ENCODE data around the gene COA7.
"Not testable (repeated sequence)": the region's sequence is repeated elsewhere in the genome, so short reads cannot be mapped to it uniquely, and the experiment has no call there.

COA7 gene

GRCh38 chr1:52697795-52698674 lies at the start of gene COA7:
Gene COA7 (minus strand): TSS chr1:52698347. CDS start chr1:52698326, 21 bp downstream.
- DNase-seq: peak; percentile 73

- no peak for DNase-seq
Observed at GRCh38 chr1:52747450-52747849, 49.3 kb upstream of the COA7 start.

GRCh38 chr1:52746189-52746588 lies 48.0 kb upstream of the COA7 start:
- no peak for DNase-seq

- DNase-seq: no peak
Observed at GRCh38 chr1:52741259-52741658, 43.1 kb upstream of the COA7 start.

GRCh38 chr1:52739699-52740467 lies 41.7 kb upstream of the COA7 start:
- DNase-seq: no peak

GRCh38 chr1:52738893-52739292 lies 40.7 kb upstream of the COA7 start:
- DNase-seq: no peak

- DNase-seq: no peak
Observed at GRCh38 chr1:52738148-52738547, 40.0 kb upstream of the COA7 start.

GRCh38 chr1:52735371-52735770 lies 37.2 kb upstream of the COA7 start:
- not testable (repeated sequence) for DNase-seq

- no peak for DNase-seq
Observed at GRCh38 chr1:52733368-52733767, 35.2 kb upstream of the COA7 start.

GRCh38 chr1:52727956-52728656 lies 30.0 kb upstream of the COA7 start:
- DNase-seq: no peak

- peak; percentile 22 for DNase-seq
Observed at GRCh38 chr1:52727114-52727586, 29.0 kb upstream of the COA7 start.

- peak; percentile 87 for DNase-seq
Observed at GRCh38 chr1:52726265-52727113, 28.3 kb upstream of the COA7 start, which contains the start of gene ZYG11B. Gene ZYG11B (plus strand): TSS chr1:52726453. CDS start chr1:52726654, 201 bp downstream.

GRCh38 chr1:52725903-52726264 lies 27.7 kb upstream of the COA7 start:
- no peak for DNase-seq

- no peak for DNase-seq
Observed at GRCh38 chr1:52723260-52723659, 25.1 kb upstream of the COA7 start.

- DNase-seq: not testable (repeated sequence)
Observed at GRCh38 chr1:52715296-52715695, 17.1 kb upstream of the COA7 start.

GRCh38 chr1:52713590-52713989 lies 15.4 kb upstream of the COA7 start:
- no peak for DNase-seq

GRCh38 chr1:52709016-52709415 lies 10.9 kb upstream of the COA7 start:
- no peak for DNase-seq

GRCh38 chr1:52707927-52708655 lies 9.9 kb upstream of the COA7 start:
- no peak for DNase-seq

- DNase-seq: no peak
Observed at GRCh38 chr1:52706941-52707926, 9.1 kb upstream of the COA7 start.

- no peak for DNase-seq
Observed at GRCh38 chr1:52706136-52706670, 8.1 kb upstream of the COA7 start.
